Glutamatergic neuron (in vitro differentiated cells): ENCODE measurements around the gene MRPL53. TPM values are rescaled to one million over a fixed set of nuclear protein-coding genes. Genes with fewer than 3 reads are reported as not detected.

Experiments
- DNase-seq: peaks from one replicate; pipeline ENCODE4 v3.0.0; 2022
- H3K27ac Mint-ChIP-seq: one replicate; pipeline ENCODE4 v1.8.0; 2020; ENCODE audit warnings: mild to moderate bottlenecking, mixed read lengths, inconsistent platforms; ENCODE audit not compliant: unreplicated experiment
- H3K27me3 Mint-ChIP-seq: one replicate; pipeline ENCODE4 v1.8.0; 2020; ENCODE audit warnings: mild to moderate bottlenecking, moderate library complexity, mixed read lengths, inconsistent platforms; ENCODE audit not compliant: unreplicated experiment
- H3K36me3 Mint-ChIP-seq: one replicate; pipeline ENCODE4 v1.8.0; 2020; ENCODE audit warnings: mild to moderate bottlenecking, mixed read lengths, inconsistent platforms; ENCODE audit not compliant: unreplicated experiment
- H3K4me1 Mint-ChIP-seq: one replicate; pipeline ENCODE4 v1.8.0; 2020; ENCODE audit warnings: mild to moderate bottlenecking, low read depth, mixed read lengths, inconsistent platforms; ENCODE audit not compliant: unreplicated experiment
- H3K4me3 Mint-ChIP-seq: one replicate; pipeline ENCODE4 v1.8.0; 2020; ENCODE audit warnings: mild to moderate bottlenecking, mixed read lengths, inconsistent platforms; ENCODE audit not compliant: unreplicated experiment
- H3K9me3 Mint-ChIP-seq: one replicate; pipeline ENCODE4 v1.8.0; 2020; ENCODE audit warnings: mild to moderate bottlenecking, moderate library complexity, mixed read lengths, inconsistent platforms; ENCODE audit not compliant: unreplicated experiment
- total RNA-seq: library from RNA; stranded (reverse); fragmentation: NEBNext Ultra II Directional; extraction: Animal tissue kit (Norgen Biotek cat#: 25700); gene quantifications from one replicate; pipeline ENCODE4 v1.2.1, GENCODE V29; 2021; ENCODE audit not compliant: unreplicated experiment
- TF ChIP-seq, protein P1 (sequence below): fragments of 200-600 bp; sonication (generic); IDR thresholded peaks from one replicate; pipeline ENCODE4 v1.5.0; 2021; ENCODE audit not compliant: partially characterized antibody, unreplicated experiment

Gene MRPL53
- total RNA-seq, 1 donor from 2014 or later = 63.9 TPM

DNA sequence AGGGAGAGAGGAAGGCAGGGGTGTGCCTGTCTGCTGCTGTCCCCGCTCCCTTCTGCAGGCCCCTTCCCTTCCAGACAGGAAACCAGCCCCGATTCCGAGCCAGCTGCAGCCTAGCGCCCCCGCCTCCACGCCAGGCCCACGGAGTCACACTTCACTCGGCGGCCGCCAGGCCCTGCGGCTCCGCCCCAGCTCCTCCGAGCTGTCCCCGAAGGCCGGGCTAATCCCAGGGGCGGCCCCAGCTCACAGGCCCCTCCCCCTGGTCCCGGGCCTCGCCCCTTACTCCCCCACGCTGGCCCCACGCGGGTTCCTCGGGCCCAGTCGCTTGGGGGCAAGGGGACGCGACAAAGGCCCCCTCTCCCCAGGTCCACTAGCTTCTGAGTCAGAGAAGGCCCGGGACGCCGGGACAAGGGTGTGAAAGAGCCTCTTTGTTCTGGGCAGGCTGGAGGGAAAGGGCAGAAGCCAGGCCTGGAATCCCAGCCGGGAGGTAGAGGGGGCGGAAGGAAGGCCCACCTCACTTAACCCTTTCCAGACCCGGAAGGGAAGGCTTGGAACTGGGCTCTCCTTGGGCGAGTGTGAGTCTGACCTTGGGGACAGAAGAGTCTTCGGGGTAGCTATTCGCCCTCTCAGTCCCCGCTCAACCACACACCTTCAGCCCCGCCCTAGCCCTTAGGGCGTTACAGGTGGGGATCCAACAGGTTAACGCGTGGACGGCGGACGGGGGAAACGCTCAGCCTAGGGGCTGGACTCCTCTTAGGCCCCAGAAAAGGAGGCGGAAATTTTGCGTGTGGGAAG lies 31.9 kb downstream of the MRPL53 start:
- H3K36me3 Mint-ChIP-seq = no peaks in the 10 kb centered on the region
- peaks cover 12% of the 10 kb centered on the region for H3K27me3 Mint-ChIP-seq
- H3K9me3 Mint-ChIP-seq = peaks cover 14% of the 10 kb centered on the region
- peak; percentile 93 for DNase-seq
- H3K4me1 Mint-ChIP-seq = peaks cover 27% of the 10 kb centered on the region
- peak overlapping the region; percentile 95 for H3K4me3 Mint-ChIP-seq
- TF ChIP-seq, protein P1, sequence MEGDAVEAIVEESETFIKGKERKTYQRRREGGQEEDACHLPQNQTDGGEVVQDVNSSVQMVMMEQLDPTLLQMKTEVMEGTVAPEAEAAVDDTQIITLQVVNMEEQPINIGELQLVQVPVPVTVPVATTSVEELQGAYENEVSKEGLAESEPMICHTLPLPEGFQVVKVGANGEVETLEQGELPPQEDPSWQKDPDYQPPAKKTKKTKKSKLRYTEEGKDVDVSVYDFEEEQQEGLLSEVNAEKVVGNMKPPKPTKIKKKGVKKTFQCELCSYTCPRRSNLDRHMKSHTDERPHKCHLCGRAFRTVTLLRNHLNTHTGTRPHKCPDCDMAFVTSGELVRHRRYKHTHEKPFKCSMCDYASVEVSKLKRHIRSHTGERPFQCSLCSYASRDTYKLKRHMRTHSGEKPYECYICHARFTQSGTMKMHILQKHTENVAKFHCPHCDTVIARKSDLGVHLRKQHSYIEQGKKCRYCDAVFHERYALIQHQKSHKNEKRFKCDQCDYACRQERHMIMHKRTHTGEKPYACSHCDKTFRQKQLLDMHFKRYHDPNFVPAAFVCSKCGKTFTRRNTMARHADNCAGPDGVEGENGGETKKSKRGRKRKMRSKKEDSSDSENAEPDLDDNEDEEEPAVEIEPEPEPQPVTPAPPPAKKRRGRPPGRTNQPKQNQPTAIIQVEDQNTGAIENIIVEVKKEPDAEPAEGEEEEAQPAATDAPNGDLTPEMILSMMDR = no peak
- peak overlapping the region; percentile 99 for H3K27ac Mint-ChIP-seq

GRCh38 chr2:74439803-74440377 lies 32.6 kb downstream of the MRPL53 start:
- peaks cover 14% of the 10 kb centered on the region for H3K9me3 Mint-ChIP-seq
- DNase-seq = peak; percentile 74
- peaks cover 13% of the 10 kb centered on the region for H3K27me3 Mint-ChIP-seq
- H3K4me3 Mint-ChIP-seq = peak overlapping the region; percentile 95
- H3K27ac Mint-ChIP-seq = peak overlapping the region; percentile 99
- no peaks in the 10 kb centered on the region for H3K36me3 Mint-ChIP-seq
- H3K4me1 Mint-ChIP-seq = peaks cover 27% of the 10 kb centered on the region
- TF ChIP-seq, protein P1 = no peak

DNA sequence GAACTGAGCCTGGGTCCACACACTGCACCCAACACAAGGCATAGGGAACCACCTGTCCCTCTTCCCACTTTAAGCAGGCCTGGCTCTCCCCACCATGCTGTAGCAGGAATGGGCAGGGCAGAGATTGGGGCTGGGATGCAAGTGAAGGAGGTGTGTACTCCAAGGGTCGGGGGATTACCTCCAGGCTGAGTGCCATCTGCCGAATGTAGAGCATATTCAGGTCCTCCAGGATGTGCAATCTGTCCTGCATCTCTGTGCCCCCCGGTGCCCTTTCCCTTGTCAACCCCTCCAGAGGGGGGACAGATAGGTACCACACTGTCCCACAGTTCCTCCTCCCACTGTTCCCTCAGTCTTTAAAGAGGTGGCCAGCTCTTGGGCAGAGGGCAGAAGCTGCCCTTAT lies 33.1 kb downstream of the MRPL53 start:
- DNase-seq = no peak
- H3K36me3 Mint-ChIP-seq = no peaks in the 10 kb centered on the region
- H3K9me3 Mint-ChIP-seq = peaks cover 16% of the 10 kb centered on the region
- TF ChIP-seq, protein P1 = no peak
- H3K27me3 Mint-ChIP-seq = peaks cover 13% of the 10 kb centered on the region
- peak overlapping the region; percentile 95 for H3K4me3 Mint-ChIP-seq
- H3K27ac Mint-ChIP-seq = peak overlapping the region; percentile 99
- peaks cover 24% of the 10 kb centered on the region for H3K4me1 Mint-ChIP-seq

DNA sequence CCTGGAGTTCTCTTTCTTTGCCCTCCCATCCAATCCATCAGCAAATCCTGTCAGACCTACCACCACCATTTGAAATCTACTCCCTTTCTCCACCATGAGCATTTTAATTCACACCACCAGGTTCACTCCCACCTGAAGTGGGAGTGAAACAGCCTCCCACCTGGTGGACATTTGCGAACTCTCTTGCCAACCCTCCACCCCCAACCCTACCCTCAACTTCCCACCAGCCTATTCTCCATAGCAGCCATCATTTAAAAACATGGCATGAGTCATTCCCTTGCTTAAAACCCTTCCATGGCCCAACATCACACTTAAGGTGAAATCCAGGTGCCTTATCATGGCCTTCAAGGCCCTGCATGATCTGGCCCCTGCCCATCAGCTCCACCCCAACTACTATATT lies 34.2 kb downstream of the MRPL53 start:
- Mint-ChIP-seq H3K36me3 (no peaks in the 10 kb centered on the region), H3K4me1 (peaks cover 24% of the 10 kb centered on the region), H3K27ac (peak overlapping the region; percentile 81), H3K9me3 (peaks cover 16% of the 10 kb centered on the region), H3K27me3 (peaks cover 13% of the 10 kb centered on the region), H3K4me3 (peak overlapping the region; percentile 95)
- TF ChIP-seq, protein P1 = no peak
- no peak for DNase-seq
